ENCODE data around the gene SLIT3.

- no peak for TF ChIP-seq CTCF (IDR thresholded peaks at IDR 0.05)
- no peak for TF ChIP-seq EZH2 (IDR thresholded peaks at IDR 0.05)
- TF ChIP-seq EZH2phosphoT487 (IDR thresholded peaks at IDR 0.05): no peak
Measured at GRCh38 chr5:168803541-168803940, 497.4 kb downstream of the SLIT3 start.
